GM19468 (cell line): Measurements from ENCODE around the gene ODR4.
"Not testable (repeated sequence)": the region's sequence is repeated elsewhere in the genome, so short reads cannot be mapped to it uniquely, and the experiment has no call there.

ENCODE experiments used
- ATAC-seq: cut with Tn5 transposase; IDR thresholded peaks from one replicate; pipeline ENCODE4 v1.9.1; 2021; ENCODE audit warnings: mild to moderate bottlenecking, moderate library complexity, moderate number of reproducible peaks; ENCODE audit not compliant: unreplicated experiment; ENCODE audit errors: extremely low read depth

The ODR4 gene

DNA sequence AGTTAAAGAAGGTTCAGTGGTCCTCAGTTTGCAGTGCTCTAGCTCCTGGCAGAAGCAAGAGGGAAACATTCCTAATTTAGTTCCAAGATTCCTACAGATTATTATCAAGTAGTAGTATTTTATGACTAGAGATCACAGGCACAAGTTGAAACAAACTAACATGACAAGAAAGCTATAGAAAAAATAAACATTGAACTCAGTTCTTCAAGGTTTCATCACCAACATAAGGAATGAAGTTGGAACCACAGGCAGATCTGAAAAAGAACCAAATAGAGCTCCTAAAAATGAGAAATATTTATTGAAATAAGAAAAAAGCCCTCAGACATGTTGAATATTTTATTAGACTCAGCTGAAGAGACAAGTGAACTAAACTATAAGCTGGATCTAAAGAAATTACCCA lies 44.7 kb downstream of the ODR4 start:
- no peak for ATAC-seq

DNA sequence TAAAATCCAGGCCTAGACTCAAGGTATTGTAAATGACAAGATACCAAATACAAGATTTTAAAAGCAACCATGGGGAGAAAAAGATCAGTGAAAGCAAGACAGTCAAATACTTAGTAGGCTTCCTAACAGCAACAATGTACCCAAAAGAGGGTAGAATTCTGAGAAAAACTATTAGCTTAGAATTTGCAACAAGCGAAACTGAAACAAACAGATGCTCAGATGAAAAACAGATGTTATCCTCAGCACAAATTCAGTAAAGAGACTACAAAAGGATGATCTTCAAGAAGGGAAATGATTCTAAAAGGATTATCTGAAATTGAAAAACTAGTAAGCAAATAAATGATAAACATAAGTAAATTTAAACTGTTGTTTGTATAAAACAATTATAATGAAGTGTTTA lies 45.3 kb downstream of the ODR4 start:
- peak; percentile 90 for ATAC-seq

DNA sequence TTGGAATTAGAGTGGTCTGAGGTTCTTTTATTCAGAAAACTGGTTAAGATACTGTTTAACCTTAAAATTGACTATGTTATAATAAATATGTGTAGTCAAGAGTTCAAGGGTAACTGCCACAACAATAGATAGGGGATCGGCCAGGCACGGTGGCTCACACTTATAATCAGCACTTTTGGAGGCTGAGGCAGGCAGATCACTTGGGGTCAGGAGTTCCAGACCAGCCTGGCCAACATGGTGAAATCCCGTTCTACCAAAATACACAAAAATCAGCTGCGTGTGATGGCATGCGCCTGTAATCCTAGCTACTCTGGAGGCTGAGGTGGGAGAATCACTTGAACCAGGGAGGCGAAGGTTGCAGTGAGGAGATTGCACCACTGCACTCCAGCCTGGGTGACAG lies 45.8 kb downstream of the ODR4 start:
- no peak for ATAC-seq

DNA sequence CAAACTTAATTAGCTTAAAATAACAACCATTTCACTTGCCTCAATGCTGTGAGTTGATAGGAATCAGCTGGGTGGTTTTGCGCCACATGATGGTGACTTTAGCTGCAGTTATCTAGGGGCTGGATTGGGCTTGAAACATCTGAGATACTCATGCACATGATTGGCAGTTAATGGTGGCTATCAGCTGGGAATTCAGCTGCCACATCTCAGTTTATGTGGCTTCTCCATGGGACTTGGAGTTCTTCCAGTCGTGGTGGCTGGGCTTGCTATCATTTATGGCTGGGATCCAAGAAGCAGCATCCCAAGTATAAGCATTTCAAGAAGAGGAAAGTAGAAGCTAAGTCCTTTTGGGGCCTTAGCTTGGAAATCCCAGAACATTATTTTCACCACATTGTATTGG lies 48.9 kb downstream of the ODR4 start:
- no peak for ATAC-seq

DNA sequence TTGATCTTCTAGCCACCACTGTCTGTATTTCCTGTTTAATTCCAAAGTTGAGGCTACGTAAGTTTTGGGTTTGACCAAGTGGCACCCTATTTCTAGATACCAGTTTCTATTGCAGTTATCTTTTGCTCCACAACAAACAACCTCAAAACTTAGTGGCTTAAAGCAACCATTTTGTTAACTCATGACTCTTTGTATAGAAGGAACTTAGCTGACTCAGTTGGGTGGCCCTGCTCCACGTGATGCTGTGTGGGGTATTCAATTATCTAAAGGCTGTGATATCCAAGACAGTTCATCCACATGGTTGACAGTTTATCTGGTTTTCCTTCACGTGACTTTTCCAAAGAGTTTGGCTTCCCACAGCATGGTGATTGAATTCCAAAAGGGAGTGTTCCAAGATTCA lies 50.5 kb downstream of the ODR4 start:
- ATAC-seq: no peak

DNA sequence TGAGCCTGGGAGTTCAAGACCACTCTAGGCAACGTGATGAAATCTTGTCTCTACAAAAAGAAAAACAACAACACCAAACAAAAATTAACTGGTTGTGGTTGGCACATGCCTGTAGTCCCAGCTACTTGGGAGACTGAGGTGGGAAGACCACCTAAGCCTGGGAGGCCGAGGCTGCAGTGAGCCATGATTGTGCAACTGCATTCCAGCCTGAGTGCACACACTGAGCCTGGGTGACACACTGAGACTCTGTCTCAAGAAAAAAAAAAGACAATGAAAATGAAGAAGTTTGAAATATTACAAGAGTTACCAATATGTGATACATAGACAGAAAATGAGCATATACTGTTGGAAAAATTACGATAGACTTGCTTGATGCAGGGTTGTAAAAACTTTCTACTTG lies 53.4 kb downstream of the ODR4 start:
- no peak for ATAC-seq

DNA sequence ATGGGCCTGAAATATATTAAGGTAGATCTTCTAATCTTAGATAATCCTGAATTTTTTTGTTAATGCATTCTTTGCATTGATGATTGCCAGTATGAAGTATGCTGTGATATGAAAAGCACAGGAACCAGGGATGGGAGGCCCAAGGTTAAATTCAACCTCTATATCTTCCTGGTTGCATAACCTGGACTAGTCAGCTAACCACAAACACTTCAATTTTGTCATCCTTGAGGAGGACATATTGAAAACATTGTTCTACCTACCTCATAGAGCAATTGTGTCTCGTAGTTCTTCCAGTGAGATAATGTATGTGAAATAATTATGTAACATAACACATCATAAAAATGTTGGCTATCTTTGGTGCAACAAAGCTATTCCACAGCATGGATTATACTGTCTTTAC lies 59.7 kb downstream of the ODR4 start:
- no peak for ATAC-seq

DNA sequence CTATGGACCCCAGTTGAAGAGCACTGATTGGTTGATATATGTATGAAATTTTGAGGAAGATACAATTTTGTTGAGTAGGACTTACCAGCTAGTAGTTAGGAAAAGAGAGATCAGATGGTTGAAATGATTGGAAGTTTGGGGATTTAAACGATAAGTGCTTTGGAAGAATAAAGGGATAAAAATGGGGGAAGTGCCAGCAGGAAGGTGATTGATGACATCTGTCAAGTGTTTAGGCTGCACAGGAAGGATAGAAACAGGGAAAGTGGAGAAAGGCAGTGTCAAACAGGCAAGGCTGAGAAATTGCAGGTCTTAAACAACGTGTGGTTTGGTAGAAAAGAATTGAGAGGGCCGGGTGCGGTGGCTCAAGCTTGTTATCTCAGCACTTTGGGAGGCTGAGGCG lies 62.9 kb downstream of the ODR4 start:
- no peak for ATAC-seq

DNA sequence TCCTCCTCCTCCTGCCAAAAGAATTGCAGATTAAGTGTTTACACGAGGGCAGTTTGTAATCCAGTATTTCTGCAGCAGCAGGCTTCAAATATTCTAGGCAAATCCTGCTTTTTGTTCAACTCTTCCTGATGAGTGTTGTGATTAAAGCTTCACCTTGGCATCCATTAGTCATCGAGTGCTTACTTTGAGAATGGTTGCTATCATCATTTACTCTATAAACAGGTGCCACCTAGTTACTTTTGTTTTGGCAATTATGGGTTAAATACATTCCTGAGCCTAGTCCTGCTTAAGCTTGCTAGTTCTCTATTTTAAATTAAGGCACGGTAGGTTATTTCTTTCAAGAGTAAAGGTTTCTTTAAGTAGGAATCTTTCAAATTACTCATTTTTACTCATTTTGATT lies 64.9 kb downstream of the ODR4 start:
- no peak for ATAC-seq

DNA sequence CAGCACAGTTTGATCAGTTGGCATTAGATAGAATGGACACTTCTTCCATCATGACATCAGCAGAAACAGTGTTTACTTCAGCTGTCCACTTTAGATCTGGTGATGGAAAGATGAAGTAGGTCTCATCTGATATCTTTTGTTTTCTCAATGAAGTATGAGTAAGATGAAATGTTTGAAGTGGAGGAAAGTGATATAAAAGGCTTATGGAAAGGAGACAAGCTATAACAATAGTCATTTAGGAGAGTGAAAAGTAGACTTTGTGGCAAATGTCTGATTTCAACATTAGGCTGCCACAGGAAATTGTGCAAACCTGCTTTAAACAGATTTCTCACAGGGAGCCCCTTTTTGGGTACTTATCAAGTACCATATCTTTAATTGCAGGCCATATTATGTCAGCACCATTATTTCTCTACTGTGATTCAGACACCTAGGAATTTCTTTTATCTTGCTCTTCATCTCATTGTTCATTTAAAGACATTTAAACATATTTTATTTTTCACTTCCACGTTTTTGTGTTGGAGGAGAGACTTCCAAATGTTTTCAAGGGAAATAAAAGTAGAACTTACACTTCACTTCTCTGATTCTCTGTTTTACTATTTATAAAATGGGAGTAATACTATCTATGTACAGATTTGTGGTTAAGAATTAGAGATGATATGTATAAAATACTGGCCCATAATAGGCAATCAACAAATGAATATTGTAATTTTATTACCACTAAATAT lies 67.2 kb downstream of the ODR4 start:
- ATAC-seq: no peak

DNA sequence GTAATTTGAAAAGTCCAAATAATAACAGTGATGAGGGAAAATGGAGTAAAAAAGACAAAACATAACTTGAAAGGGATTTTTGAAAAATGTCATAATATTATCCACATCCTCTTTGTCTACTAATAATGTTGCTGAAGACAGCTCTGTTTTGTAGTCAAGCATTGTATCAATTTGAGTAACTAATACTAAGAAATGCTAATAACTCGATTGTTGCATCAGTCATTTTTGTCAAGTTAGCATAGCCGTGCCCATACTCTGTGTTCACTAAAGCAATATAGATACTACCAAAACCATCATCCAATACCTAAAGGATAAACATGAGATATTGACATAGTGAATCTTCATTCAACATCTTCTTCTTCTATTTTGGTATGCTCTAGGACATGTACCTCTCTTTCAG lies 68.0 kb downstream of the ODR4 start:
- ATAC-seq: no peak

DNA sequence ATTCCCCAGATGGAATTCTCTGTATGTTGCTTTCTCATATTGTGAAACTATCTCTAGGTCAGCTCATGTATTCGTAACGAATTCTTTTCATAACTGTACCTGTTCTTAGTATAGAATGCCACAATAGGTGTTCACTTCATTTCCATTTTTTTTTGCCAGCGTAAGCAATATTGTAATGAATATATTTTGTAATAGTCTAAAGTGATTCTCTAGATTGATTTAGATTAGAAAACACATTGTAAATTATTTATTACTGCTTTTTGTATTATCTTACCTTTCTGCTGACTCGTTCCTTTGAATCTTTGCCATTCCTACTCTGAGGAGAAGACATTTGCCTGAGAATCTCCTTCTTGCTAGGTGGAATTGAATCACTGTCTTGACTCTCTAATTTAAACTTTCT lies 70.5 kb downstream of the ODR4 start:
- ATAC-seq: no peak

DNA sequence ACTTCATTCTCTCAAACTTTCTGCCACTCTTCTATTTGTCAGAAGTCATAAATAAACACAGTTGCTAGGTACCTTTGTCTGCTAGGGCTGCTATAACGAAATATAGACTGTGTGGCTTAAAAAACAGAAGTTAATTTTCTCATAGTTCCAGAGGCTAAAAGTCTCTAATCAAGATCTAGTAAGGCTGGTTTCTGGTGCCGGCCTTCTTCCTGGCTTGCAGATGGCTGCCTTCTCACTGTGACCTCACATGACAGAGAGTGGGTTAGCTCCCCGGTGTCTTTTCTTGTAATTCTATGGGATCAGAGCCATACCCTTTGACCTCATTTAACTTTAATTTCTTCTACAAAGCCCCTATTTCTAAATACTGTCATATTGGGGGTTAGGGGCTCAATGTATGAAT lies 79.3 kb downstream of the ODR4 start:
- ATAC-seq: no peak

DNA sequence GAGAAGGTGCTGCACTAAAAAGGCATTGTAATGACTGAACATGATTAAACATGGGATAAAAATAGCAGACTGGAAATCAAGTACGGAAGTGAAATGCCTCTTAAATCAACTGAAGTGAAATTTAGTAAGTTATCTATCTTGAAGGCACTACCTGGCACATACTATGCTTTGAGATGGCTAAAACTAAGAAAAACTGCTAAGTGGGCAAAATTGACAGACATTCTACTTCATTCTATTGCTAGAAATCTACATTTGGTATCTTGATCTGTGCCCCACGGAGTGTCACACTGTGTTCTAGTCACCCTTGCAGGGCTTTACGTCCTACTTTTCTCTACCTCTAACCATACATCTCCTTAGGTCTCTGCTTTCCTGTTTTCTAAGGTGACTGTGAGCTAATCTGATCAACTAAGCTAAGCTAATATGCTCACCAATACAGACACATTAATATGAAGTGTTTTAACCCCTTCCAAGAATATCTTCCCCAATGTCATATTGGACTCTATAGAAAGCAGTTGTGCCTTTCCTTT lies 81.2 kb downstream of the ODR4 start:
- ATAC-seq: no peak

DNA sequence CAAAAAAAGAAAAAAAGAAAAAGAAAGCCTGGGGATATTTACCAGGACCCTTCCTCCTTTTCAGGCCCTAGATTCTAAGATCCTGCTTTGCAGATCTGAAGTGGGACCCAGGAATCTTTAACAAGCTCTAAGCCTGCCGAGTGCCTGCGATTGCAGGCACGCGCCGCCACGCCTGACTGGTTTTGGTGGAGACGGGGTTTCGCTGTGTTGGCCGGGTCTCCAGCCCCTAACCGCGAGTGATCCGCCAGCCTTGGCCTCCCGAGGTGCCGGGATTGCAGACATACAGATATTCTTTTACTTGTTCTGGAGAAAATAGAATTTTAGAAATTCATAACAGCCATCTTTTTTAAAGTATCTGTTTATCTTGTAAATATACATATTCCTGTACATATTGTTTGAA lies 83.5 kb downstream of the ODR4 start:
- ATAC-seq: not testable (repeated sequence)

DNA sequence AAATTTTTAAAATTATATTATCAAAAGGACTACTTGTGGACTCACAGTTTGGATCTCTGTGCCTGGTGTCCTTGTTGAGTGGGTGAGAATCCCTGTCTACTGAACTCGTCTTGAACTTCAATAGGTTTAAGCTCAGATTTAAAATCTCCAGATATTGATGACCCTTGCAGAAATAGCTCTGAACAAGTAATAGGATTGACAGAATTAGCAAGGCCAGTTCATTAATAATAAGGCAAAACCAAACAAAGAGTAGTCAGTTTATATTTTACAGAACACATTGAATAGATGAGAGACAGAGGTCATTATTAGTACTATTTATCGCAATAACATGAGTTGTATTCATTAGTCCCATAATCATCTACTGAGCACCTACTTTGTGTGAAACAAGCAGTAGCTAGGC lies 85.4 kb downstream of the ODR4 start, which contains the start of gene PDC:
Gene PDC (minus strand): TSS at position 101 of the 400 bp plus-strand sequence. CDS start 11,655 bp downstream, outside the sequence.
- ATAC-seq: no peak

DNA sequence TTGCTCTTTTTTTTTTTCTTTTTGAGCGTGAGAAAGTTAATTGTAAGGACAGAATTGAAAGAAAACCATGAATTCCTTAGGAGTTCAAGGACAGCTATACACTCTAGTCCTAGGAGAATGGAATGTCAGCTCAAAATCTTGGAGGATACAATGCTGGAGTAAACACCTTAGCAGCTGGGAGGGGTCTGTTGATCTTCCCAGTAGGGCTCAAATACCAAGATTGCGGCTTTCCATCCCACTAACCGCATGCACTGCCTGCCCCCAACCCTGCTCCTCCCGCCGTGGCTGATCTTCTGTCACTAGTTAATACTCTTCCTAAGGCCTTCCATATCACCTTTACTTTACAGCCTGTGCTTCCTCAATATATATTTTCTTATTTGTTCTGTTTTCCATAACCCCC lies 87.9 kb downstream of the ODR4 start:
- ATAC-seq: no peak

DNA sequence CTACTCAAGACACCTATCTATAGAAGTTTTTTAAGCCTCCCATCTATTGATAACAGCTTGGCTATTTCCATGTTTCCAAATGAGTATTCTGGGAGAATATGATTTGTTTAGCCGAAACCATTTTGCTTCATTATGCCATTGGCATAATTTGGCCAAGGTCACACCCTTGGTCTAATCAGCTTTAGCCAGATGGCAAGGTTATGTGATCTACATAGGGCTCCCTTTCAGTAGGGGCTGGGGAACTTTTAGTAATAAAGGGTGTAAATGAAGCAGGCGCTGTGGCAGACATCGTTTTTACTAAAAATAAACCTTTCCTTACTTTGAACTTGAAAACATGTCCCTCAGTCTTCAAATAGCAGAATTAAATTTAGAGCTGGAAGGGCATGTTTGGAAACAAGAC lies 88.3 kb downstream of the ODR4 start:
- no peak for ATAC-seq

DNA sequence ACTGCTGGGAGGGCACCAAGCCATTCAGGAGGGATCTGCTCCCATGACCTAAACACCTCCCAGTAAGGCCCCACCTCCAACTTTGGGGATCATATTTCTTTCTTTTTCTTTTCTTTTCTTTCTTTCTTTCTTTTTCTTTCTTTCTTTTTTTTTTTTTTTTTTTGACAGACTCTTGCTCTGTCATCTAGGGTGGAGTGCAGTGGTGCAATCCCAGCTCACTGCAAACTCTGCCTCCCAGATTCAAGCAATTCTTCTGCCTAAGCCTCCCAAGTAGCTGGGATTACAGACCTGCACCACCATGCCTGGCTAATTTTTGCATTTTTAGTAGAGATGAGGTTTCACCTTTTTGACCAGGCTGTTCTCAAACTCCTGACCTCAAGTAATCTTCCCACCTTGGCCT lies 89.9 kb downstream of the ODR4 start:
- not testable (repeated sequence) for ATAC-seq

DNA sequence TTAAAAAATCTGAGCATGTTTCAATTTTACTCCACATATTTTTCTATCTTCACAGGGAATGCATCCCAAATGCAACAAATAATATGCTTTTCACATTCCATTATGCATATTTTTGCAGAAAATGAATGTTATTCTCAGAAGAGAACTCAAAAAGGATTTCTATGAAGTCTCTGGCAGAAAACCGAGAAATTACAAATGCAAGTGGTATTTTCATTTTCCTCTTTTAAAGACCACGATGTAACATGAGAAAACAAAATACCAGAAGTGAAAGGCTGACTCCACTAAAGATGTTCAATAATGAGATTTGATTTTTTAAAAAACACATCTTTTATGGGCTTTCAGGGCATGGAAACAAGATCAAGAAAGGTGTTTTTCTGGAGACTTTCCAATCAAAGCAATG lies 90.3 kb downstream of the ODR4 start:
- ATAC-seq: no peak
